Activated naive CD4-positive, alpha-beta T cell treated with anti-CD3 and anti-CD28 coated beads, Interleukin-2, amount 50 U/mL, for 24 hours (primary cell): ENCODE measurements around the gene KCTD17.

ENCODE experiments used
- H3K27ac Mint-ChIP-seq: one replicate; pipeline ENCODE4 v1.8.0; 2021; ENCODE audit warnings: mild to moderate bottlenecking, mixed read lengths
- H3K27me3 Mint-ChIP-seq: one replicate; pipeline ENCODE4 v1.8.0; 2021; ENCODE audit warnings: mixed read lengths
- H3K36me3 Mint-ChIP-seq: one replicate; pipeline ENCODE4 v1.8.0; 2021; ENCODE audit warnings: mixed read lengths
- H3K4me1 Mint-ChIP-seq: one replicate; pipeline ENCODE4 v1.8.0; 2021; ENCODE audit warnings: mixed read lengths
- H3K4me3 Mint-ChIP-seq: one replicate; pipeline ENCODE4 v1.8.0; 2021; ENCODE audit warnings: mild to moderate bottlenecking, mixed read lengths
- H3K9me3 Mint-ChIP-seq: one replicate; pipeline ENCODE4 v1.8.0; 2021; ENCODE audit warnings: mixed read lengths

KCTD17 gene, protein sequence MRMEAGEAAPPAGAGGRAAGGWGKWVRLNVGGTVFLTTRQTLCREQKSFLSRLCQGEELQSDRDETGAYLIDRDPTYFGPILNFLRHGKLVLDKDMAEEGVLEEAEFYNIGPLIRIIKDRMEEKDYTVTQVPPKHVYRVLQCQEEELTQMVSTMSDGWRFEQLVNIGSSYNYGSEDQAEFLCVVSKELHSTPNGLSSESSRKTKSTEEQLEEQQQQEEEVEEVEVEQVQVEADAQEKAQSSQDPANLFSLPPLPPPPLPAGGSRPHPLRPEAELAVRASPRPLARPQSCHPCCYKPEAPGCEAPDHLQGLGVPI

DNA sequence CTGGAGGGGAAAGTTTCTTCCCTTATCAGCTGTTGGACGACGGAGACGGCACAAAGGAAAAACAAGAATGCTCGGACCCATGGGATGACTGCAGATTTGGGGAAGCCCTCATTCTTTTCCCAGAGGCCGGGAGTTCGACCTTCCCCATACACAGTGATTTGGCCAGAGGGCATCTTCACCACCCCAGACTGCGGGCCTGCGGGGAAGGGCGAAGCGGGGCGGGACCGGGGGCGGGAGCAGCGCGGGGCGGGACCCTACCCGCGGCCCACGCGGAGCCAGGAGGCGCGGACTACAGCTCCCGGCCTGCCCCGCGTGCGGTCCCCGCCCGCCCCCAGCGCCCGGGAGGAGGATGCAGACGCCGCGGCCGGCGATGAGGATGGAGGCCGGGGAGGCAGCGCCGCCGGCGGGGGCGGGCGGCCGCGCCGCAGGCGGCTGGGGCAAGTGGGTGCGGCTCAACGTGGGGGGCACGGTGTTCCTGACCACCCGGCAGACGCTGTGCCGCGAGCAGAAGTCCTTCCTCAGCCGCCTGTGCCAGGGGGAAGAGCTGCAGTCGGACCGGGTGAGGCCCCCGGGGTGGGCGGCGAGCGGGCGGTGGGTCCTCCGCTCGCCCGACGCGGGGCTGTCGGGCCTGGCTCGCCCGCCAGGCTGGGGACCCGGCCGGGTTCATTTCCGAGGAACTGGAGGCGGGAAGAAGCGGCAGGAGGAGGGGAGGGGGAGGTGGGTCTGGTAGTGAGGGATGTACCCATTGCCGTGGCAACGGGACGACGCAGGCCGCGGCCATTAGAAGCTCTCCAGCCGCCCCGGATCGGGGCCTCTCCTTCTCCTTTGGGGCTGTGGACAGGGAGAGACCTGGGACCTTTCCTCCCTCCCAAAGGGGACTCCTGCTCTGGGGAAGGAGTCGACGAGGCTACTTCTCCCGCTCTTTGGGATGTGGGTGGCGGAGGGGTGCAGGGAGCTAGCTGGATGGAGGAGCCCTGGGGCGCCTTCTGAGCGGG, at the start of gene KCTD17:
TSS of gene KCTD17 (plus strand) at position 352 of the 995 bp plus-strand sequence. CDS start at position 371, 19 bp downstream.
- Mint-ChIP-seq H3K27me3 (no peaks in the 10 kb centered on the region), H3K36me3 (no peaks in the 10 kb centered on the region)

GRCh38 chr22:37001826-37002225, 49.7 kb upstream of the KCTD17 start:
- Mint-ChIP-seq H3K4me1 (no peaks in the 10 kb centered on the region), H3K4me3 (no peak overlapping the region), H3K9me3 (no peaks in the 10 kb centered on the region), H3K36me3 (no peaks in the 10 kb centered on the region), H3K27ac (no peak overlapping the region), H3K27me3 (peaks cover 4% of the 10 kb centered on the region)

More for the DNA sequence above, at the start of gene KCTD17:
- H3K4me1 Mint-ChIP-seq: peaks cover 12% of the 10 kb centered on the region
- no peak within 1 kb of the TSS for H3K27ac Mint-ChIP-seq
- H3K9me3 Mint-ChIP-seq: no peaks in the 10 kb centered on the region
- peak within 1 kb of the TSS; percentile 85 for H3K4me3 Mint-ChIP-seq

GRCh38 chr22:37002633-37003032, 48.9 kb upstream of the KCTD17 start:
- Mint-ChIP-seq H3K9me3 (no peaks in the 10 kb centered on the region), H3K36me3 (no peaks in the 10 kb centered on the region), H3K4me1 (no peaks in the 10 kb centered on the region), H3K4me3 (no peak overlapping the region), H3K27me3 (peaks cover 5% of the 10 kb centered on the region), H3K27ac (no peak overlapping the region)

DNA sequence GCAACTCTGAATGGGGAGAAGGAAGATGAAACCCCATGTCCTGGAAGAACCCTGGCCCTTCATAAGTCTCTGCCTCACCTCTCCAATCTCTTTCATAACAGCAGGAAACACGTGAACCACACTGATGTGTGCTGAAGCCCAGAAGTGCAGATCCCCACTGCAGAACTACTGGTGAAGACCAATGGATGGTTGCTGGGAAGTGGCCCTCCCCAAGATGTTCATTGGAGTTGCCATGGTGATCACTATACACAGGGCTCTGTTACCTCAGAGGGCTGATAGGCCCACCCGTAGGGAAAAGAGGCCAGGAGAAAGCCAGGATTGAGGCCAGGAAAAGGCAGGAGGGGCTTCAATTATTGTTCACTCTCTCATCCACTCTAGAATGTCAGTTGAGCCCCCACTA, 43.9 kb upstream of the KCTD17 start:
- H3K27me3 Mint-ChIP-seq: peaks cover 7% of the 10 kb centered on the region
- H3K4me3 Mint-ChIP-seq: no peak overlapping the region
- H3K36me3 Mint-ChIP-seq: no peaks in the 10 kb centered on the region
- no peak overlapping the region for H3K27ac Mint-ChIP-seq
- no peaks in the 10 kb centered on the region for H3K9me3 Mint-ChIP-seq
- no peaks in the 10 kb centered on the region for H3K4me1 Mint-ChIP-seq

- Mint-ChIP-seq H3K4me1 (no peaks in the 10 kb centered on the region), H3K36me3 (no peaks in the 10 kb centered on the region), H3K4me3 (no peak overlapping the region), H3K9me3 (no peaks in the 10 kb centered on the region), H3K27ac (no peak overlapping the region), H3K27me3 (peaks cover 7% of the 10 kb centered on the region)
These were observed 43.2 kb upstream of the KCTD17 start for GRCh38 chr22:37008365-37008764.

- no peak overlapping the region for H3K27ac Mint-ChIP-seq
- H3K36me3 Mint-ChIP-seq: no peaks in the 10 kb centered on the region
- peaks cover 7% of the 10 kb centered on the region for H3K27me3 Mint-ChIP-seq
- H3K4me1 Mint-ChIP-seq: no peaks in the 10 kb centered on the region
- no peak overlapping the region for H3K4me3 Mint-ChIP-seq
- no peaks in the 10 kb centered on the region for H3K9me3 Mint-ChIP-seq
These were observed 42.1 kb upstream of the KCTD17 start for GRCh38 chr22:37009490-37009889.

GRCh38 chr22:37010174-37010573, 41.4 kb upstream of the KCTD17 start:
- no peaks in the 10 kb centered on the region for H3K9me3 Mint-ChIP-seq
- peaks cover 5% of the 10 kb centered on the region for H3K27me3 Mint-ChIP-seq
- no peak overlapping the region for H3K27ac Mint-ChIP-seq
- no peaks in the 10 kb centered on the region for H3K4me1 Mint-ChIP-seq
- no peak overlapping the region for H3K4me3 Mint-ChIP-seq
- no peaks in the 10 kb centered on the region for H3K36me3 Mint-ChIP-seq

DNA sequence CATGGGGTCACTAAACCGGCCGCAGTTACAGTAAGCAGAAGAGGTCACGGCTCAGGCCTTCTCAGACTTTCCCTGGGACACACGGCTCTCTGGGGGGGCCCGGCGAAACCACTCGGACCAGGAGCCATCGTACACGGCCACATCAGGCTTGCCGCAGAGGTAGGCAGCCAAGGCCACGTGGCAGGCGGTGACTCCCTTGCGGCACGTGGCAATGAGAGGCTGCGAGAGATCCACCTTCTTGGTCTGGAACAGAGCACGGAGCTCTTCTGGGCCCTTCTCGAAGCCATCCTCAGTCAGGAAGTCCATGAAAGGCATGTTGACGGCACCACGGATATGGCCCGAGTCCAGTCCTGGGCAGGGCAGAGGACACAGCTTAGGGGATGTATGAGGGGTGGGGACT, 40.6 kb upstream of the KCTD17 start:
- no peaks in the 10 kb centered on the region for H3K36me3 Mint-ChIP-seq
- H3K9me3 Mint-ChIP-seq: no peaks in the 10 kb centered on the region
- no peak overlapping the region for H3K27ac Mint-ChIP-seq
- H3K4me3 Mint-ChIP-seq: no peak overlapping the region
- no peaks in the 10 kb centered on the region for H3K4me1 Mint-ChIP-seq
- peaks cover 5% of the 10 kb centered on the region for H3K27me3 Mint-ChIP-seq

GRCh38 chr22:37011472-37011871, 40.1 kb upstream of the KCTD17 start:
- no peaks in the 10 kb centered on the region for H3K4me1 Mint-ChIP-seq
- H3K9me3 Mint-ChIP-seq: no peaks in the 10 kb centered on the region
- peaks cover 4% of the 10 kb centered on the region for H3K27me3 Mint-ChIP-seq
- no peak overlapping the region for H3K4me3 Mint-ChIP-seq
- no peak overlapping the region for H3K27ac Mint-ChIP-seq
- H3K36me3 Mint-ChIP-seq: no peaks in the 10 kb centered on the region

GRCh38 chr22:37012262-37012904, 39.2 kb upstream of the KCTD17 start:
- Mint-ChIP-seq H3K36me3 (no peaks in the 10 kb centered on the region), H3K27me3 (peaks cover 2% of the 10 kb centered on the region), H3K4me3 (no peak overlapping the region)

DNA sequence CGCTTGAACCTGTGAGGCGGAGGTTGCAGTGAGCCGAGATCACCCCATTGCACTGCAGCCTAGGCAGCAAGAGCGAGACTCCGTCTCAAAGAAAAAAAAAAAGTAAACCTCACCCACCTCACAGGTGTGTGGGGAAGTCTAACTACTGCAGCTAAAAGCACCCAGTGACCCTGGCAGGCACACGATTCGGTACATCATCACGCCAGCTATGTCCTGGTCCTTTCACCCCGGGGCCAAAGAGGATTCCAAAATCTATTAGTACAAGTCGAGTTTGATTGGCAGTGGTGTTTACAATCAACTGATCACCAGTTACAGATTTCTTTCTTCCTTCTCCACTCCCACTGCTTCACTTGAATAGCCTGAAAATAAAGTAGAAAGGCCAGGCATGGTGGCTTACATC, 38.6 kb upstream of the KCTD17 start:
- Mint-ChIP-seq H3K36me3 (no peaks in the 10 kb centered on the region), H3K27ac (no peak overlapping the region), H3K4me1 (no peaks in the 10 kb centered on the region), H3K4me3 (no peak overlapping the region), H3K27me3 (peaks cover 2% of the 10 kb centered on the region), H3K9me3 (no peaks in the 10 kb centered on the region)

More at GRCh38 chr22:37012262-37012904, 39.2 kb upstream of the KCTD17 start:
- H3K9me3 Mint-ChIP-seq: no peaks in the 10 kb centered on the region
- no peaks in the 10 kb centered on the region for H3K4me1 Mint-ChIP-seq
- H3K27ac Mint-ChIP-seq: no peak overlapping the region

DNA sequence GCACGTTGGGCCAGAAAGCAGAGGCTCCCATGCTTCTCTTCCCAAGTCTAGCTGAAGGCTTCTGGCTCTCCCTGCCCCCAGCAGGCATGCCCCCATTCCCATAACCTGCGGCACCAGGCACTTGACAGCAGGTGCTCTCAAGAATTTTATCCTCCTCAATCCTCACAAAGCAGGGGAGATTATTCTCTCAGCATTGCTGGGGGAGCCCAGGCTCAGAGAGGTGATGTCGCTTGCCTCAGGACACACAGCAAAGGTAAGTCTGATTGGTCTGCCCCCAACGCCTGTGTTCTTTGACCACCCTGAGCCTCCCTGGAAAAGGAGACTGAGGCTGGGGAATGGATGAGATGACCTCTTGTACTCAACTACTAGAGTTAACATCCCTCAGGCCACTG, 37.1 kb upstream of the KCTD17 start:
- H3K27me3 Mint-ChIP-seq: peaks cover 4% of the 10 kb centered on the region
- no peaks in the 10 kb centered on the region for H3K36me3 Mint-ChIP-seq
- H3K27ac Mint-ChIP-seq: no peak overlapping the region
- no peaks in the 10 kb centered on the region for H3K4me1 Mint-ChIP-seq
- no peaks in the 10 kb centered on the region for H3K9me3 Mint-ChIP-seq
- H3K4me3 Mint-ChIP-seq: no peak overlapping the region

DNA sequence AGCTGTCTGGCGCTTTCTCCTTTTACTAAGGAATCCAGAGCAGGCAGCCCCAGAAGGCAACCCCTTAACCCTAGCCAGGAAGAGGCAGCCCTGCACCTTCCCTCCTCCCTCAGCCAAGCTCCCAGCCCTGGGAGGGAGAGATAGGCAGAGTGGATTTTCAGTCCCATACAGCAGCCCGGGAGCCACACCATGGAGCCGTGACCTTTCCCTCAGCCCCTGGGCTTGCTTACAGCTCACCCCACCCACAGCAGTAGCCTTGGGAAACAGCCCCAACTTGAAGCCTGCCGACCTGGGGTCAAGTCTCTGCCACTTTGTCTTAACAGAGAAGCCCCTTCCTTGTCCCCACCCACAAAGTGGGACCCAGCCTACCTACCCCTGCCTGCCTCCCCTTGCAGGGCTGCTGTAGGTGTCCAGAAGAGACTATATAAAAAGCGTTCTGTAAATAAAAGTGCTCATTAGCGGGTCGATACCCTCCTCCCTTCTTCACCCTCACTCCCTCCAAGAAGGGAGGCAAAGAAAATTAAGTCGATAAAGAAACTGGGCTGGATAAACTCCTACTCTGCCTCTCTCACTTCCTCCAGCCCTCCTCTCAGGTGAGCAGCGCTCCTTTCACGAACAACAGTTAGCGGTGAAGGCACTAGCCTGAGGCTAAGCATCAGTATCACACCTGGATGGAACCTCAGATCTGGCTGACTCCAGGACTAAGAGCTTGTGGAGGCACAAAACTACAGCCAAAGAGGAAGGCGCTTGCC, 36.5 kb upstream of the KCTD17 start:
- H3K27me3 Mint-ChIP-seq: peaks cover 2% of the 10 kb centered on the region
- H3K27ac Mint-ChIP-seq: no peak overlapping the region
- no peaks in the 10 kb centered on the region for H3K9me3 Mint-ChIP-seq
- H3K4me3 Mint-ChIP-seq: no peak overlapping the region
- H3K4me1 Mint-ChIP-seq: no peaks in the 10 kb centered on the region
- no peaks in the 10 kb centered on the region for H3K36me3 Mint-ChIP-seq

- H3K4me1 Mint-ChIP-seq: no peaks in the 10 kb centered on the region
- no peak overlapping the region for H3K4me3 Mint-ChIP-seq
- no peaks in the 10 kb centered on the region for H3K9me3 Mint-ChIP-seq
- H3K27ac Mint-ChIP-seq: no peak overlapping the region
- peaks cover 2% of the 10 kb centered on the region for H3K27me3 Mint-ChIP-seq
- H3K36me3 Mint-ChIP-seq: no peaks in the 10 kb centered on the region
These were observed 36.0 kb upstream of the KCTD17 start for GRCh38 chr22:37015587-37015878.

GRCh38 chr22:37016134-37016910, 35.2 kb upstream of the KCTD17 start:
- Mint-ChIP-seq H3K27me3 (peaks cover 3% of the 10 kb centered on the region), H3K27ac (no peak overlapping the region), H3K4me1 (no peaks in the 10 kb centered on the region), H3K9me3 (no peaks in the 10 kb centered on the region), H3K4me3 (no peak overlapping the region), H3K36me3 (no peaks in the 10 kb centered on the region)
